A673 (cell line): ENCODE measurements around the gene CDH20.

Experiments
- EZH2 ChIP-seq: fragments of 200-600 bp; sonication (generic); IDR thresholded peaks from 2 replicates; pipeline ENCODE4 v1.6.1; 2017; ENCODE audit warnings: borderline replicate concordance, low read depth, mild to moderate bottlenecking, mixed read lengths, antibody characterized with exemption, low read length; ENCODE audit not compliant: poor library complexity, severe bottlenecking
- TF ChIP-seq, protein P1 (sequence below): fragments of 300-800, 200-600 bp; sonication (generic); conservative IDR thresholded peaks from 2 replicates; pipeline ENCODE4 v1.5.1; 2017; ENCODE audit warnings: low read depth, mild to moderate bottlenecking, antibody characterized with exemption, low read length, moderate library complexity, mixed read lengths

DNA sequence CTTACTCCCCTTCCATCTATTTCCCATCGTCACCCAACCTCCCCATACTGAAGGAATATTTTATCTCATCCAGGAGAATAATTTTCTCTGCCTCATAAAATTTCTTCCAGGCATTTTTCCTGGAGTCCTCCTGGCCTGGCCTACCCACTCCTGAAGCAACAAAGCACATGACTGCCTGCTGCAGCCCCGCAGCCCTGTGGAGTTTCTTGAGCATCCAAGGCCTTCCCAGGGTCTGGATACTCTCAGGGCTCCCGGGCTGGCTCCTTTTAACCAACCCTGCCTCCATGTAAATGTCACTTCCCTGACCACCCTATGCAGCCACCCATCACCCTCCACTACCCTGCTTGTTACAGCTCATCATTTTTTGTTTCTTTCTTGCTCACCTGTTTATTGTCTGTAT is 64.0 kb downstream of the CDH20 start:
- TF ChIP-seq, protein P1, sequence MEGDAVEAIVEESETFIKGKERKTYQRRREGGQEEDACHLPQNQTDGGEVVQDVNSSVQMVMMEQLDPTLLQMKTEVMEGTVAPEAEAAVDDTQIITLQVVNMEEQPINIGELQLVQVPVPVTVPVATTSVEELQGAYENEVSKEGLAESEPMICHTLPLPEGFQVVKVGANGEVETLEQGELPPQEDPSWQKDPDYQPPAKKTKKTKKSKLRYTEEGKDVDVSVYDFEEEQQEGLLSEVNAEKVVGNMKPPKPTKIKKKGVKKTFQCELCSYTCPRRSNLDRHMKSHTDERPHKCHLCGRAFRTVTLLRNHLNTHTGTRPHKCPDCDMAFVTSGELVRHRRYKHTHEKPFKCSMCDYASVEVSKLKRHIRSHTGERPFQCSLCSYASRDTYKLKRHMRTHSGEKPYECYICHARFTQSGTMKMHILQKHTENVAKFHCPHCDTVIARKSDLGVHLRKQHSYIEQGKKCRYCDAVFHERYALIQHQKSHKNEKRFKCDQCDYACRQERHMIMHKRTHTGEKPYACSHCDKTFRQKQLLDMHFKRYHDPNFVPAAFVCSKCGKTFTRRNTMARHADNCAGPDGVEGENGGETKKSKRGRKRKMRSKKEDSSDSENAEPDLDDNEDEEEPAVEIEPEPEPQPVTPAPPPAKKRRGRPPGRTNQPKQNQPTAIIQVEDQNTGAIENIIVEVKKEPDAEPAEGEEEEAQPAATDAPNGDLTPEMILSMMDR = no peak
- no peak for TF ChIP-seq EZH2
